NCI-H1436 (cell line): ENCODE results near the gene PXN.

Source experiments
- DNase-seq: peaks from one replicate; lab custom pipeline; 2025; lab: John Stamatoyannopoulos, UW

The PXN gene

DNA sequence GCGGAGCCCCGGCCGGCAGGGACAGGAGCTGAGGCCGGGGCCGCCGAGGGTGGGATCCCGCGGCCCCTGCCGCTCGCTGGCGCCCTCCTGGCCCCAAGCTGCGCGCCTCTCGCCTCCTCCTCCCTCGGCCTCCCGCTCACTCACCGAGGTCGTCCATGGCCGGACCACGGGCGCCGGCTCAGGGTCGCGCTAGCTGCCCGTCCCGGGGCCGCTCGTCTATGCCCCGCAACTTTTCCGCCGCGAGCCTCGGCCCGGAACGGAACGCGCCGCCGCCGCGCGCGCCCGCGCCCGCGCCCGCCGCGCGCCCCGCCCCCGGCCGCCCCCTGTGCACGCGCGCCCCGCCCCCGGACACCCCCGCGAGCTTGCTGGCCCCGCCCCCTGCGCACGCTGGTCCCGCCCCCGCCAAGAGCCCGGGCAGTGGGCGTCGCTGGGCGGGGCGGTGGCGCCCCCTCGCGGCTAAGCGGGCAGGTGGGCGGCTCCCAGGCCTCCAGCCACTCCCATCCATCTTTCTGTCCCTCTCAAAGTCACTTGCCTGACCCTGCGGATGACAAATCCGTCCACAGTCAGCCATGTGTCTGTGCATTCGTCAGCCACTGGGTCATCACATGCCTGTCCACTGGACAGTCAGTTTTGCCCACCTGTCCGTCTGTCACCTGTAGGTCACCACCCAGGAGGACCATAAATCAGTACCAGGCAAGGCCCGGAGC is at the start of gene PXN:
PXN (minus strand) TSS at position 258 of the 707 bp plus-strand sequence; CDS start at position 157, 101 bp downstream.
- peak; percentile 69 for DNase-seq

GRCh38 chr12:120314220-120314619 is 48.7 kb upstream of the PXN start:
- no peak for DNase-seq

DNA sequence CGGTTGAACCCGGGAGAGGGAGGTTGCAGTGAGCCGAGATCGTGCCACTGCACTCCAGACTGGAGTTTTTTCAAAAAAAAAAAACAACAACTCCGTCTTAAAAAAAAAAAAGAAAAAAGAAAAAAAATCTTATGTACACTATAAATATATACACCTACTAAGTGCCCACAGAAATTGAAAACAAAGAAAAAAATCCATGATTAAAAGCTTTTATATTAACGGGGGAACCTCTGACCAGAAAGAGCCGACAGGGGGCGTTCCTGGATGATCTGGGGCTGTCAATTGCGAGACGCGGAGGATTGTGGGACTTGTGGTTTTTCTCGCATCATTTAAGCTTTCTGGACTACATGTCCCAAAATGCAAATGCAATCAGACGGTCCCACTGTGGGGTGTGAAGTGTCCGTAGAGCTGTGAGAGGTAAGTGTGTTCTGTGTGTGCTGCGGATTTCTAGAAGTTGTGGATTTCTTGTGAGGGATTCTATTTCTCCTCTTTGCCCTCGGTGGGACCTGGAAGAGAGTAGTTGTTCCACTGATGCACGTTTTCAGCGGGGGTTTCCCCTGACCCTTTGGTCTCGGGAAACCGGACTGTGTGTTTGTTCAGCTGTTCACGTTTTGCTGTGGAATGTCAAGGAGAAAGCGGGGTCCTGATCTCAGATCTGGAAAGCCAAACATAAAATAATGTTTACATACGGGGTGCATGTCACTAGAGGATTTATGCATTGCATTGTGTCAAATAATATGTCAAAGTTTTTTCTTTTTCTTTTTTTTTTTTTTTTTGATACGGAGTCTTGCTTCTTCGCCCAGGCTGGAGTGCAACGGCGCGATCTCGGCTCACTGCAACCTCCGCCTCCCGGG is 36.7 kb upstream of the PXN start, which contains the start of gene SIRT4:
SIRT4 (plus strand) TSS at position 360 of the 854 bp plus-strand sequence. CDS start 1,241 bp downstream, outside the sequence.
- DNase-seq, result peak; percentile 91

DNA sequence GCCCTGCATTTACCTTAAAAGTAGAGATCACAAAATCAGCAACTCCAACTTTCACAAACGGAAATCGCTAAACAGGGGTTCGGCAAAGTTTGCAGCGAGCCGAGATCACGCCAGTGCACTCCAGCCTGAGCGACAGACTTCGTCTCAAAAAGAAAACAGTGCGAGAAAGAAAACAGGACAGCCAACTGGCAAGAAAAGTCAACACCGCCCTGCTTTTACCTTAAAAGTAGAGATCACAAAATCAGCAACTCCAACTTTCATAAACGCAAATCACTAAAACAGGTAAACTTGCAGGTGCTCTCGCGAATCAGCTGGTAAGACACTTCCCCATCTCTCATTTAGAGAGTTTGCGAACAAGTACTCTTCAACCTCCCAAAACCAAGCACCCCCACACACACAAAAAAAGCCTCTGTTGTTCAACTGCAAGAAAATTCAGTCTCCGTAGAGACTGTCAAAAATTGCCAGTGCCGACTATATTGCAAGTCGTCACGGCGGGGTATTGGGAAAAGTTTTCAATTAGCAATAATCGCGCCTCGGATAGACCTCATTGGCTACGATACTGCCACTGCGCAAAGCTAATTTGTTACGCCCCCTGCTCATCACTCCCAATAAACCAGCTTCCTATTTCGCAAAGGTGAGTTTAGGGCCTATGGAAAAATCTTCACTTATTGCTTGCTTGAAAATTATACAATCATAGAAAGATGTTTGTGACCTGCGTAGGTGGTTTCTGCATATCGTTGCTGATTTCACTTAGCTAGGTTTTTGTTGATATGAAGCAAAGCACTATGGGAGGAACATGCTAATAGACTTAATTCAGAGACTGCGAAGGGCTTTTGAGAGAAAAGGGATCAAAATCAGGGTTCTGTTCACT is 27.4 kb upstream of the PXN start, which contains the start of gene RNU4-1:
RNU4-1 (minus strand) TSS at position 577 of the 871 bp plus-strand sequence.
- peak; percentile 86 for DNase-seq

GRCh38 chr12:120292411-120292660 is 26.8 kb upstream of the PXN start:
- no peak for DNase-seq

DNA sequence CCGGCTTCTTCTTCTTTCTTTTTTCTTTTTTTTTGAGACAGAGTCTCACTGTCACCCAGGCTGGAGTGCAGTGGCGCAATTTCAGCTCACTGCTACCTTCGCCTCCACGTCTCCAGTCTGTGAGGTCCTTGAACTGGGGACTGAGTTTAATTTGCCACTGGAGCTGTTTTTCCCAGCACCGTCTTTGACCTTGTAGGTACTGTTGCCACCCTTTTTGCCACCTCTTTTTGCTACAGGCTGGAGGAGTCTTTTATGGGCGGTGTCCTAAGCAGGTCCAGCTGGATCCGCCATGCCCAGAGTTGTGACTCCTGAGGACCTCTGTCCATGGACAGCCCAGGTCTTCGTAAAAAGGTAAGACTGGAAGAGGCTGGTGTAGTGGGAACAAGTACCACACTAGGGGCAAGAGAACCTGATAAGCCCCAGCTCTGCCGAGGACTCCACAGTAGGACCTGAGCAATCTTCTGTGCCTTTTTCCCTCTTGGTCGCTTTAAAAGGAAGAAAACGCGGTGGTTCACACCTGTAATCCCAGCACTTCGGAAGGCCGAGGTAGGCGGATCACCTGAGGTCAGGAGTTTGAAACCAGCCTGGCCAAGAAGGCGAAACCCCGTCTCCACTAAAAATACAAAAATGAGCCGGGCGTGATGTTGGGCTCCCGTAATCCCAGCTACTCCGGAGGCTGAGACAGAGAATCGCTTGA is 25.2 kb upstream of the PXN start:
- DNase-seq, result no peak

GRCh38 chr12:120287491-120287890 is 22.0 kb upstream of the PXN start:
- DNase-seq, result no peak

GRCh38 chr12:120286768-120287490 is 21.4 kb upstream of the PXN start:
- no peak for DNase-seq

DNA sequence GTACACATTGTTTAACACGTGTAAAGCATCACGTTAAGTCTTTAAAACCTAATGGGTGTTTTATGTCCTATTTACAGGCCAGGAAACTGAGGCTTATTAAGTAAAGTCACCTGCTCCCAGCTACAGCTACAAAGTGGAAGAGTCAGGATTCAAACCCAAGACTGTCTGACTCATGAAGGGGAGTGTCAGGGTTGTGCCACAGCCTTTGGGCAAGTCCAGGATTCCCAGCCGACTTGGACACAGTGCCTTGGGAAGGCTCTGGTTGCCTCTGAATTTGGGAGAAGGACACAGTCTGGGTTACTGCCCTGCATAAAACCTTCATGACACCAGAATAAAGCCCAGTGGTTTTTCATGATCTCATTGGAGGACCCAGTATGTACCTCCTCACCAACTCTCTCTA is 18.9 kb upstream of the PXN start:
- DNase-seq, result no peak

DNA sequence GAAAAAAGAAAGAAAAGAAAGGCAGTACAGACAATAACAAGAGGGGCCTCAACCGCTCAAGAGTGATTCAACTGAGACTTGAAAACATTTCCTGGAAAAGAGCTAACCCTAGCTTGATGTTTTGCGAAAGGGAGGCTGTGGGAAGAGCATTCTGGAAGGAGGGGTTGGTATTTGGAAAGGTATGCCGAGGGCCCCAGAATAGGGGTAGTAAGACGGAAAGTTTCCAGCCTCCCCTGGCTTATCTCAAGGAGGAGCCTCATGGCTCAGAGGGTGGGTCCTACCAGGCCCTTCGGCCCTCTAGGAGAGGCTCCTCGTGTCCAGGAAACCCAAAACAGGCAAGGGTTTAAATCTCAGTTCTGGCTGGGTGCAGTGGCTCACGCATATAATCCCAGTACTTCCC is 17.8 kb upstream of the PXN start:
- no peak for DNase-seq

DNA sequence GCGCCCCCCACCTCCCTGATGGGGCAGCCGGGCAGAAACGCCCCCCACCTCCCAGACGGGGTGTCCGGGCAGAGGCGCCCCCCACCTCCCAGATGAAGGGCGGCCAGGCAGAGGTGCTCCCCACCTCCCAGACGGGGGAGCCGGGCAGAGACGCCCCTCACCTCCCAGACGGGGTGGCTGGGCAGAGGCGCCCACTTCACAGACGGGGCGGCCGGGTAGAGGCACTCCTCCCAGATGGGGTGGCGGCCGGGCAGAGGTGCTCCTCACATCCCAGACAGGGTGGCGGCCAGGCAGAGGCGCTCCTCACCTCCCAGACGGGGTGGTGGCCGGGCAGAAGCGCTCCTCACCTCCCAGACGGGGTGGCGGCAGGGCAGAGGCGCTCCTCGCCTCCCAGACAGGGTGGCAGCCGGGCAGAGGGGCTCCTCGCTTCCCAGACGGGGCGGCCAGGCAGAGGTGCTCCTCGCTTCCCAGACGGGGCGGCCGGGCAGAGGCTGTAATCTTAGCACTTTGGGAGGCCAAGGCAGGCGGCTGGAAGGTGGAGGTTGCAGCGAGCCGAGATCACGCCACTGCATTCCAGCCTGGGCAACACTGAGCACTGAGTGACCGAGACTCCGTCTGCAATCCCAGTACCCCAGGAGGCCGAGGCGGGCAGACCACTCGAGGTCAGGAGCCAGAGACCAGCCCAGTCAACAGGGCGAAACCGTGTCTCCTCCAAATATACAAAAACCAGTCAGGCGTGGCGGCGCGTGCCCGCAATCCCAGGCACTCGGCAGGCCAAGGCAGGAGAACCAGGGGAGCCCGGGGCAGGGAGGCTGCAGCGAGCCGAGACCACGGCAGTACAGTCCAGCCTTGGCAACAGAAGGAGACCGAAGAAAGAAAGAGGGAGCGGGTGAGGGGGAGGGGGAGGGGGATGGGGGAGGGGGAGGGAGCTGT is 12.9 kb upstream of the PXN start:
- DNase-seq, result no peak

DNA sequence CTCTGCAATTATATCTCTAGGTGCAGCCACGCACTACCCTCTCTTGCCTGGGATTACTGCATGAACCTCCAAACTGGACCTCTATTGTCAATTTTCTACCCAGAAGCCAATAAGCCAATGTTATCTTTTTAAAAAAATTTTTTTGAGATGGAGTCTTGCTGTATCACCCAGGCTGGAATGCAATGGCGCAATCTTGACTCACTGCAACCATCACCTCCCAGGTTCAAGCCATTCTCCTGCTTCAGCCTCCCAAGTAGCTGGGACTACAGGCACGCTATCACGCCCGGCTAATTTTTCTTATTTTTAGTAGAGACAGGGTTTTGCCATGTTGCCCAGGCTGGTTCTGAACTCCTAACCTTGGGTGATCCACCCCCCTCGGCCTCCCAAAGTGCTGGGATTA is 11.2 kb upstream of the PXN start:
- DNase-seq, result no peak

DNA sequence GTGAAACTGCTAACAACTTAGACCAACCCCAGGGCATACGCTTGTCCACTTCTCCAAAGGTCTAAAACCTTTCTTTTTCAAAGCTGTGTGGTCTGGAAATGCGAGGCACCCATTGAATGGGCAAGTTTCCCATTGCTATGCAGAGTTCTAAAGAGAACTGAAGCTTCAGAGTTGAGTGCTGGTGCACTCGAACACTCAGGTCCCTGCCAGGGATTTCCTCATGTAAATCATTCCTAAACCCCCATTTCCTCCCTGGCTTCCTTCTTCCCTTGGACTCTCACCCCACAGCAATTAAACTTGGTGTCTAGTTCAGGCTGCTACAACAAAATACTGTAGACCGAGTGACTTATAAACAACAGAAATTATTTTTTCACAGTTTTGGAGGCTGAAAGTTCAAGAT is 2.2 kb upstream of the PXN start:
- DNase-seq, result no peak

DNA sequence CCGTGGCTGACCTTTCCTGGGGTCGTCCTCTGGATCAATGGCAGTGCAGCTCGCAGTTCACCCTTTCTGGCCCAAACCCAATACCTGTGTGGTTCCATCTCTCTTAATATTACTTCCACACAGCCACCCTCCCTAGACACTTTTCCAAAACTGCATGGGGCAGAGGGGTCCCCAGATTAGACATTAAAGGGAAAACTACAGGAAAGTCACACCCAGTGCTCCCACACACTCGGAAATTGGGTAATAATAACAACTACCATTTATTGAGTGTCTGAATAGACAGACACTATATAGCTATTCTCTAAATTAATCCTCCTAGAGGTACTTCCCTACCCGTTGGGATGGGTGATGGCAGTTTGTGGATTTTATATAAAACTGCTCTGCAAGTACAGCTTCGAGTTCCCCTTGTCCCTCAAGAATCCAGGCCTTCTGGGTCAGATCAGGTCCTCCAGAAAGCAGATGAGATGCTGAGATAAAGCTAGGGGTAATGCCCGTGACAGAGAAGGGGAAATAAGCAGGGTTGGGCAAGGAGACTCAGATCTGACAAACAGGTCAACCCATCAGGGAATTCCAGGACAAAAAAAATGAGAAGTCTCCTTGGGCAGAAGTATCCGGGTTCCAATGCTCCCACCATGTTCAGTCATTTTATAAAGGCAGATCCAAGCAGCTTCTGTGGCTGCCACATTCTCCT is 795 bp upstream of the PXN start:
- DNase-seq, result no peak

DNA sequence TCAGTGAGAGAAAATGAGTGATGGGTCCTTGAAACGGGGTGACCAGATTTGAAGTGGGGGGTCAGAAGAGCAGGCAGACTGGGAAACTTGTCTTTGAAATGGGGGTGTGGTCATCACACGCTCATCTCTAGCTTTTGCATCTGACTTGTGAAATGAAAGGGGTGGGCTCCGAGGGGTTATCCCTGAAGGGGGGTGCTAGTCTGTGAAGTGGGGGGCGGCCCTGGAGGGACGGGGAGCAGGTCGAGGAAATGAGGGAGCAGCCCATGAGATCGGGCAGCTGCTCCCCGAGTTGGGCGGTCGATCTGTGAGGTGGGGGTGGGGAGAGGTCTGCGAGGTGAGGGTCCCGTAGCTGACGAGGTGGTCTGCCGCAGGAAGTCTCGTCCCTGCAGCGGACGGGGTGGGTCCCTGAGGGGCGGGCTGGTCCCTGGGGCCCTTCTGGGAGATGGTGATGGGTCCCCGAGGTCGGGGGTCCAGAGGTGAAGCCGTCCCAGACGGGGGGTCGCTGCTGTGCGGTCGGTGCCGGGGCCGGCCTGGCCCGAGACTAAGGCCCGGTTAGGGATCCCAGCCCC is 542 bp downstream of the PXN start:
- DNase-seq, result no peak

GRCh38 chr12:120264086-120264903 is 1.2 kb downstream of the PXN start:
- no peak for DNase-seq

GRCh38 chr12:120263748-120264085 is 1.8 kb downstream of the PXN start:
- DNase-seq, result no peak
